Endothelial cell of umbilical vein (primary cell): ENCODE data around the gene SPCS3.

Experiments
- EZH2 ChIP-seq: IDR thresholded peaks from 2 replicates; pipeline ENCODE4 v1.6.1; 2012; ENCODE audit warnings: borderline replicate concordance, low read depth, mild to moderate bottlenecking, moderate library complexity, low read length, inconsistent platforms; ENCODE audit not compliant: severe bottlenecking
- POLR2A ChIP-seq: IDR thresholded peaks from 2 replicates; pipeline ENCODE4 v1.6.1; 2012; ENCODE audit warnings: low read depth, mild to moderate bottlenecking, control low read depth, low read length
- POLR2AphosphoS5 ChIP-seq: IDR thresholded peaks from 2 replicates; pipeline ENCODE4 v1.6.1; 2012; ENCODE audit warnings: low read depth, mild to moderate bottlenecking, control low read depth, low read length, moderate library complexity; ENCODE audit not compliant: insufficient read depth
- TF ChIP-seq, protein P1 (sequence below), 2 donors: IDR thresholded peaks; 1 replicate in 1 of 2; 2 replicates in 1 of 2; pipeline ENCODE4 v1.5.1; 2011; ENCODE audit warnings: low read length in 2 of 2, mild to moderate bottlenecking in 2 of 2, moderate library complexity in 2 of 2, control low read depth in 1 of 2, inconsistent platforms in 1 of 2, low read depth in 1 of 2; ENCODE audit not compliant: insufficient read depth in 1 of 2; ENCODE audit errors: extremely low read depth in 1 of 2
- TF ChIP-seq, protein P2 (sequence below): IDR thresholded peaks from 2 replicates; pipeline ENCODE4 v1.6.1; 2011; ENCODE audit not compliant: insufficient read depth, insufficient read length

DNA sequence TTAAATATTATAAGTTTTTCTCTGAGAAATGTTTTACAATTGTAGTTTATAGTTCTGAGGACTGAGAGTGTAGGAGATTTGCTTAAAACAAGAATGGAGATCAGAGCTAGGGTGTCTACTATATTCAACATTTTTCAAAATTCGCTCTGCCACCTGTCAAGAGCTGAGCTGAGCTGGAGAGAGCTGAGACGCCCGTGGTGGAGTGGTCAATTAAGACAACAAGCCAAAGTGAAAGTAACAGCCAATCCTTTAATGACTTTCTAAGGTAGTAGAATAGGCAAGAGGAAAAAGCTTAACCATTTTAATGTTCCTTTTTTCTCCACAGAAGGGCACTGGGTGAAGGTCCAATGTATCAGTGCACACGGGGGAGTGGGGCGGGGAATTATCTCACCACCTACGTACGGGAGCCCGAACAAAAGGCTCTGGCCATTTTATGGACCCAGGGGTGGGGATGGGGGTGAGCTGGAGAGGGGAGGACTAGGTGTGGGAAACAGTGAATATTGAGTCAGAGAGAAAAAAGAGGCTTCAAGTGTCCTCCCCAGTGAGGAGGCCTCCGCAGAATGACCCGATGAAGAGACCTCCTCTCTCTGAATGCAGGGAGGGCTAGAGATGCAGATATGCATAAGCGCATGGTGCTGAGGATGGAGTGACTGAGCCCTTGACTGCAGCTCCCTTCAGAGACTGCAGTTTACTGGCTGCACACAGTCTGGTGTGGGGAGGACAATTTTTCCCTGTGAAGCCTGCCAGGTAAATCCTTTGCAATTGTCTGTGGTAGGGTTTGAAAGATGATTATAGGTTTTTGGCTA, 60.8 kb downstream of the SPCS3 start:
- TF ChIP-seq, protein P1, sequence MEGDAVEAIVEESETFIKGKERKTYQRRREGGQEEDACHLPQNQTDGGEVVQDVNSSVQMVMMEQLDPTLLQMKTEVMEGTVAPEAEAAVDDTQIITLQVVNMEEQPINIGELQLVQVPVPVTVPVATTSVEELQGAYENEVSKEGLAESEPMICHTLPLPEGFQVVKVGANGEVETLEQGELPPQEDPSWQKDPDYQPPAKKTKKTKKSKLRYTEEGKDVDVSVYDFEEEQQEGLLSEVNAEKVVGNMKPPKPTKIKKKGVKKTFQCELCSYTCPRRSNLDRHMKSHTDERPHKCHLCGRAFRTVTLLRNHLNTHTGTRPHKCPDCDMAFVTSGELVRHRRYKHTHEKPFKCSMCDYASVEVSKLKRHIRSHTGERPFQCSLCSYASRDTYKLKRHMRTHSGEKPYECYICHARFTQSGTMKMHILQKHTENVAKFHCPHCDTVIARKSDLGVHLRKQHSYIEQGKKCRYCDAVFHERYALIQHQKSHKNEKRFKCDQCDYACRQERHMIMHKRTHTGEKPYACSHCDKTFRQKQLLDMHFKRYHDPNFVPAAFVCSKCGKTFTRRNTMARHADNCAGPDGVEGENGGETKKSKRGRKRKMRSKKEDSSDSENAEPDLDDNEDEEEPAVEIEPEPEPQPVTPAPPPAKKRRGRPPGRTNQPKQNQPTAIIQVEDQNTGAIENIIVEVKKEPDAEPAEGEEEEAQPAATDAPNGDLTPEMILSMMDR (IDR thresholded peaks at IDR 0.05; ENCODE audit: extremely low read depth in 1 of 2, insufficient read depth in 1 of 2, low read depth in 1 of 2, low read length in 2 of 2), result no peak
- TF ChIP-seq POLR2A (no peak), POLR2AphosphoS5 (no peak), EZH2 (no peak)
- TF ChIP-seq, protein P2, sequence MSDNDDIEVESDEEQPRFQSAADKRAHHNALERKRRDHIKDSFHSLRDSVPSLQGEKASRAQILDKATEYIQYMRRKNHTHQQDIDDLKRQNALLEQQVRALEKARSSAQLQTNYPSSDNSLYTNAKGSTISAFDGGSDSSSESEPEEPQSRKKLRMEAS, result no peak
